ENCODE measurements around the gene PIK3AP1. TPM values are rescaled to one million over a fixed set of nuclear protein-coding genes. Genes with fewer than 3 reads are reported as not detected.
"Not testable (repeated sequence)": the region's sequence is repeated elsewhere in the genome, so short reads cannot be mapped to it uniquely, and the experiment has no call there.

Gene PIK3AP1
- total and polyA plus RNA-seq, 2 of the 13 experiments (the other 11 are each of a cell fraction or from before 2014, with no cell fraction given), result 3.6 to 13.8 TPM

- TF ChIP-seq, protein P1, sequence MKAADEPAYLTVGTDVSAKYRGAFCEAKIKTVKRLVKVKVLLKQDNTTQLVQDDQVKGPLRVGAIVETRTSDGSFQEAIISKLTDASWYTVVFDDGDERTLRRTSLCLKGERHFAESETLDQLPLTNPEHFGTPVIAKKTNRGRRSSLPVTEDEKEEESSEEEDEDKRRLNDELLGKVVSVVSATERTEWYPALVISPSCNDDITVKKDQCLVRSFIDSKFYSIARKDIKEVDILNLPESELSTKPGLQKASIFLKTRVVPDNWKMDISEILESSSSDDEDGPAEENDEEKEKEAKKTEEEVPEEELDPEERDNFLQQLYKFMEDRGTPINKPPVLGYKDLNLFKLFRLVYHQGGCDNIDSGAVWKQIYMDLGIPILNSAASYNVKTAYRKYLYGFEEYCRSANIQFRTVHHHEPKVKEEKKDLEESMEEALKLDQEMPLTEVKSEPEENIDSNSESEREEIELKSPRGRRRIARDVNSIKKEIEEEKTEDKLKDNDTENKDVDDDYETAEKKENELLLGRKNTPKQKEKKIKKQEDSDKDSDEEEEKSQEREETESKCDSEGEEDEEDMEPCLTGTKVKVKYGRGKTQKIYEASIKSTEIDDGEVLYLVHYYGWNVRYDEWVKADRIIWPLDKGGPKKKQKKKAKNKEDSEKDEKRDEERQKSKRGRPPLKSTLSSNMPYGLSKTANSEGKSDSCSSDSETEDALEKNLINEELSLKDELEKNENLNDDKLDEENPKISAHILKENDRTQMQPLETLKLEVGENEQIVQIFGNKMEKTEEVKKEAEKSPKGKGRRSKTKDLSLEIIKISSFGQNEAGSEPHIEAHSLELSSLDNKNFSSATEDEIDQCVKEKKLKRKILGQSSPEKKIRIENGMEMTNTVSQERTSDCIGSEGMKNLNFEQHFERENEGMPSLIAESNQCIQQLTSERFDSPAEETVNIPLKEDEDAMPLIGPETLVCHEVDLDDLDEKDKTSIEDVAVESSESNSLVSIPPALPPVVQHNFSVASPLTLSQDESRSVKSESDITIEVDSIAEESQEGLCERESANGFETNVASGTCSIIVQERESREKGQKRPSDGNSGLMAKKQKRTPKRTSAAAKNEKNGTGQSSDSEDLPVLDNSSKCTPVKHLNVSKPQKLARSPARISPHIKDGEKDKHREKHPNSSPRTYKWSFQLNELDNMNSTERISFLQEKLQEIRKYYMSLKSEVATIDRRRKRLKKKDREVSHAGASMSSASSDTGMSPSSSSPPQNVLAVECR (CRISPR knock-in tag; IDR thresholded peaks at IDR 0.05; ENCODE audit: borderline replicate concordance), result no peak
- TF ChIP-seq, protein P2, sequence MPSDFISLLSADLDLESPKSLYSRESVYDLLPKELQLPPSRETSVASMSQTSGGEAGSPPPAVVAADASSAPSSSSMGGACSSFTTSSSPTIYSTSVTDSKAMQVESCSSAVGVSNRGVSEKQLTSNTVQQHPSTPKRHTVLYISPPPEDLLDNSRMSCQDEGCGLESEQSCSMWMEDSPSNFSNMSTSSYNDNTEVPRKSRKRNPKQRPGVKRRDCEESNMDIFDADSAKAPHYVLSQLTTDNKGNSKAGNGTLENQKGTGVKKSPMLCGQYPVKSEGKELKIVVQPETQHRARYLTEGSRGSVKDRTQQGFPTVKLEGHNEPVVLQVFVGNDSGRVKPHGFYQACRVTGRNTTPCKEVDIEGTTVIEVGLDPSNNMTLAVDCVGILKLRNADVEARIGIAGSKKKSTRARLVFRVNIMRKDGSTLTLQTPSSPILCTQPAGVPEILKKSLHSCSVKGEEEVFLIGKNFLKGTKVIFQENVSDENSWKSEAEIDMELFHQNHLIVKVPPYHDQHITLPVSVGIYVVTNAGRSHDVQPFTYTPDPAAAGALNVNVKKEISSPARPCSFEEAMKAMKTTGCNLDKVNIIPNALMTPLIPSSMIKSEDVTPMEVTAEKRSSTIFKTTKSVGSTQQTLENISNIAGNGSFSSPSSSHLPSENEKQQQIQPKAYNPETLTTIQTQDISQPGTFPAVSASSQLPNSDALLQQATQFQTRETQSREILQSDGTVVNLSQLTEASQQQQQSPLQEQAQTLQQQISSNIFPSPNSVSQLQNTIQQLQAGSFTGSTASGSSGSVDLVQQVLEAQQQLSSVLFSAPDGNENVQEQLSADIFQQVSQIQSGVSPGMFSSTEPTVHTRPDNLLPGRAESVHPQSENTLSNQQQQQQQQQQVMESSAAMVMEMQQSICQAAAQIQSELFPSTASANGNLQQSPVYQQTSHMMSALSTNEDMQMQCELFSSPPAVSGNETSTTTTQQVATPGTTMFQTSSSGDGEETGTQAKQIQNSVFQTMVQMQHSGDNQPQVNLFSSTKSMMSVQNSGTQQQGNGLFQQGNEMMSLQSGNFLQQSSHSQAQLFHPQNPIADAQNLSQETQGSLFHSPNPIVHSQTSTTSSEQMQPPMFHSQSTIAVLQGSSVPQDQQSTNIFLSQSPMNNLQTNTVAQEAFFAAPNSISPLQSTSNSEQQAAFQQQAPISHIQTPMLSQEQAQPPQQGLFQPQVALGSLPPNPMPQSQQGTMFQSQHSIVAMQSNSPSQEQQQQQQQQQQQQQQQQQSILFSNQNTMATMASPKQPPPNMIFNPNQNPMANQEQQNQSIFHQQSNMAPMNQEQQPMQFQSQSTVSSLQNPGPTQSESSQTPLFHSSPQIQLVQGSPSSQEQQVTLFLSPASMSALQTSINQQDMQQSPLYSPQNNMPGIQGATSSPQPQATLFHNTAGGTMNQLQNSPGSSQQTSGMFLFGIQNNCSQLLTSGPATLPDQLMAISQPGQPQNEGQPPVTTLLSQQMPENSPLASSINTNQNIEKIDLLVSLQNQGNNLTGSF (CRISPR knock-in tag; IDR thresholded peaks at IDR 0.05), result no peak
- TF ChIP-seq ZNF510 (CRISPR knock-in tag; IDR thresholded peaks at IDR 0.05; ENCODE audit: low read depth), result no peak
- TF ChIP-seq ZNF605 (CRISPR knock-in tag; IDR thresholded peaks at IDR 0.05), result no peak
Observed at GRCh38 chr10:96548589-96548988, 171.7 kb downstream of the PIK3AP1 start (continued).

- H3K27me3 ChIP-seq (ENCODE audit: control insufficient read depth in 1 of 2, insufficient read depth in 2 of 2, low read length in 2 of 2); intact Hi-C loops (cut with micrococcal nuclease; ENCODE audit: unreplicated experiment); H3K4me1 ChIP-seq (ENCODE audit: insufficient read depth, low read length); H3K9me3 ChIP-seq (ENCODE audit: low read length); FAIRE-seq; POLR2A ChIA-PET; DNase-seq (ENCODE audit: low spot score); H4K20me1 ChIP-seq (ENCODE audit: insufficient read depth, low read length); H3K4me2 ChIP-seq (ENCODE audit: low read depth, low read length); in situ Hi-C loops (cut with HindIII; ENCODE audit: extremely low pct_ligation_motif_present, low pct_unique_long_range_greater_than_20kb); H3K27ac ChIP-seq (ENCODE audit: extremely low read length, insufficient read depth, low read length); CTCF ChIA-PET (ENCODE audit: low intra/inter-chr PET ratio, low total read pairs); BruUV-seq (replicated peaks); H2AFZ ChIP-seq (ENCODE audit: low read length); ATAC-seq; H3K9ac ChIP-seq (ENCODE audit: insufficient read depth, low read depth, low read length); H3K79me2 ChIP-seq (ENCODE audit: insufficient read depth, low read length); H3K4me3 ChIP-seq (replicated peaks in 1 of 3; ENCODE audit: insufficient read depth in 1 of 3, low read depth in 2 of 3, low read length in 3 of 3): not testable (repeated sequence)
- WGBS (ENCODE audit: low lambda C conversion rate), result 99% methylated on average over 10 of the region's 10 CpGs
- peaks cover 12 to 78% of the 10 kb centered on the region in 2 experiments for H3K36me3 ChIP-seq (replicated peaks in 1 of 2; ENCODE audit: control insufficient read depth in 1 of 2, insufficient read depth in 2 of 2, low read length in 2 of 2)
Observed at GRCh38 chr10:96545558-96545957, 174.8 kb downstream of the PIK3AP1 start.
